SH-SY5Y (cell line): ENCODE measurements around the gene VPS51.

ENCODE experiments used
- GATA2 ChIP-seq: IDR thresholded peaks from 2 replicates; pipeline ENCODE4 v1.6.1; 2011; ENCODE audit warnings: mild to moderate bottlenecking, low read depth, low read length
- GATA3 ChIP-seq: IDR thresholded peaks from 2 replicates; pipeline ENCODE4 v1.6.1; 2011; ENCODE audit warnings: low read depth, mild to moderate bottlenecking, low read length, moderate library complexity

Gene VPS51

GRCh38 chr11:65095974-65096806 lies at the start of gene VPS51:
TSS of gene VPS51 (plus strand) at chr11:65096214. CDS start at chr11:65096251, 37 bp downstream.
- TF ChIP-seq GATA2, result 0 out of 2 replicates have a peak, but pooled peaks have one; percentile 25
- TF ChIP-seq GATA3, result no peak

GRCh38 chr11:65047581-65048422 lies 48.2 kb upstream of the VPS51 start:
- no peak for TF ChIP-seq GATA2
- no peak for TF ChIP-seq GATA3

GRCh38 chr11:65051398-65051858 lies 44.6 kb upstream of the VPS51 start:
- no peak for TF ChIP-seq GATA2

- TF ChIP-seq GATA2 (no peak), GATA3 (no peak)
Measured at GRCh38 chr11:65053827-65054508, 42.0 kb upstream of the VPS51 start.

GRCh38 chr11:65055538-65055937 lies 40.5 kb upstream of the VPS51 start:
- TF ChIP-seq GATA2 (no peak), GATA3 (no peak)

- TF ChIP-seq GATA3, result no peak
- no peak for TF ChIP-seq GATA2
Measured at GRCh38 chr11:65056999-65057398, 39.0 kb upstream of the VPS51 start.

- no peak for TF ChIP-seq GATA2
- TF ChIP-seq GATA3, result no peak
Measured at GRCh38 chr11:65057526-65057925, 38.5 kb upstream of the VPS51 start.

- TF ChIP-seq GATA3, result no peak
Measured at GRCh38 chr11:65058012-65058411, 38.0 kb upstream of the VPS51 start.

GRCh38 chr11:65058419-65059054 lies 37.5 kb upstream of the VPS51 start, which contains the start of gene NAALADL1:
TSS of gene NAALADL1 (minus strand) at chr11:65058553. CDS start at chr11:65058521, 32 bp downstream.
- TF ChIP-seq GATA3, result no peak

- TF ChIP-seq GATA2 (no peak), GATA3 (no peak)
Measured at GRCh38 chr11:65059523-65059922, 36.5 kb upstream of the VPS51 start.

GRCh38 chr11:65059959-65060824 lies 35.8 kb upstream of the VPS51 start:
- TF ChIP-seq GATA2 (no peak), GATA3 (no peak)

GRCh38 chr11:65060913-65061408 lies 35.1 kb upstream of the VPS51 start:
- no peak for TF ChIP-seq GATA2
- TF ChIP-seq GATA3, result no peak

- no peak for TF ChIP-seq GATA2
- TF ChIP-seq GATA3, result no peak
Measured at GRCh38 chr11:65063532-65063931, 32.5 kb upstream of the VPS51 start.
